ENCODE measurements around the gene CFAP97. TPM values are rescaled to one million over a fixed set of nuclear protein-coding genes. Genes with fewer than 3 reads are reported as not detected.

CFAP97 gene
- polyA plus RNA-seq, 1 donor (not counting 4 experiments of a cell fraction or from before 2014, with no cell fraction given): 24.9 TPM

- H3K4me2 ChIP-seq (ENCODE audit: control insufficient read depth, extremely low read depth, insufficient read depth, low read depth, low read length): no peak overlapping the region
- H3K4me3 ChIP-seq (ENCODE audit: control insufficient read depth in 2 of 3, extremely low read depth in 1 of 3, insufficient read depth in 2 of 3, low read depth in 1 of 3, low read length in 3 of 3): no peak overlapping the region
- no peaks in the 10 kb centered on the region for H3K9me3 ChIP-seq (ENCODE audit: control insufficient read depth, low read depth, low read length)
- no peaks in the 10 kb centered on the region for H4K20me1 ChIP-seq (ENCODE audit: control insufficient read depth, extremely low read depth, insufficient read depth, low read length)
- H2AFZ ChIP-seq (ENCODE audit: control insufficient read depth, low read length): no peak overlapping the region
- H3K36me3 ChIP-seq (ENCODE audit: control insufficient read depth in 2 of 2, extremely low read depth in 1 of 2, insufficient read depth in 2 of 2, low read length in 2 of 2): no peaks in the 10 kb centered on the region
- no peaks in the 10 kb centered on the region for H3K9me1 ChIP-seq (ENCODE audit: control insufficient read depth, extremely low read depth, insufficient read depth, low read length)
- no peak overlapping the region for H3K9ac ChIP-seq (ENCODE audit: control insufficient read depth, extremely low read depth, insufficient read depth, low read length)
- no peaks in the 10 kb centered on the region for H3K79me2 ChIP-seq (ENCODE audit: control insufficient read depth, insufficient read depth, low read length)
- no peak overlapping the region for H3K27ac ChIP-seq (ENCODE audit: control insufficient read depth, insufficient read depth, low read length)
- H3K27me3 ChIP-seq (ENCODE audit: control insufficient read depth, extremely low read depth, insufficient read depth, low read length): no peaks in the 10 kb centered on the region
- dilution Hi-C loops (cut with MboI; ENCODE audit: extremely low pct_ligation_motif_present, low sequenced_read_pairs): no loop called here
- TF ChIP-seq CTCF (optimal IDR thresholded peaks at IDR 0.05 in 1 of 3, IDR thresholded peaks at IDR 0.05 in 1 of 3, conservative IDR thresholded peaks at IDR 0.05 in 1 of 3; ENCODE audit: extremely low read depth in 1 of 3, insufficient read depth in 2 of 3, low read length in 3 of 3) (no peak), EZH2 (IDR thresholded peaks at IDR 0.05; ENCODE audit: low read length) (no peak)
- FAIRE-seq: no peak
- no peak for DNase-seq (ENCODE audit: low read depth, low spot score)
- H3K4me1 ChIP-seq (ENCODE audit: control insufficient read depth, extremely low read depth, insufficient read depth, low read length): no peaks in the 10 kb centered on the region
These were observed 28.6 kb upstream of the CFAP97 start for GRCh38 chr4:185232370-185232769.

GRCh38 chr4:185229021-185229818 lies 25.4 kb upstream of the CFAP97 start:
- H3K27me3 ChIP-seq (ENCODE audit: control insufficient read depth, extremely low read depth, insufficient read depth, low read length): no peaks in the 10 kb centered on the region
- peaks cover 2% of the 10 kb centered on the region for H4K20me1 ChIP-seq (ENCODE audit: control insufficient read depth, extremely low read depth, insufficient read depth, low read length)
- H3K4me1 ChIP-seq (ENCODE audit: control insufficient read depth, extremely low read depth, insufficient read depth, low read length): no peaks in the 10 kb centered on the region
- no peak for FAIRE-seq
- H3K27ac ChIP-seq (ENCODE audit: control insufficient read depth, insufficient read depth, low read length): no peak overlapping the region
- no peak for DNase-seq (ENCODE audit: low read depth, low spot score)
- no peak overlapping the region for H3K4me2 ChIP-seq (ENCODE audit: control insufficient read depth, extremely low read depth, insufficient read depth, low read depth, low read length)
- no peak for TF ChIP-seq EZH2 (IDR thresholded peaks at IDR 0.05; ENCODE audit: low read length)
- TF ChIP-seq CTCF (optimal IDR thresholded peaks at IDR 0.05 in 1 of 3, IDR thresholded peaks at IDR 0.05 in 1 of 3, conservative IDR thresholded peaks at IDR 0.05 in 1 of 3; ENCODE audit: extremely low read depth in 1 of 3, insufficient read depth in 2 of 3, low read length in 3 of 3): no peak
- no peaks in the 10 kb centered on the region for H3K9me1 ChIP-seq (ENCODE audit: control insufficient read depth, extremely low read depth, insufficient read depth, low read length)
- no peaks in the 10 kb centered on the region for H3K36me3 ChIP-seq (ENCODE audit: control insufficient read depth in 2 of 2, extremely low read depth in 1 of 2, insufficient read depth in 2 of 2, low read length in 2 of 2)
- no peaks in the 10 kb centered on the region for H3K79me2 ChIP-seq (ENCODE audit: control insufficient read depth, insufficient read depth, low read length)
- H3K9ac ChIP-seq (ENCODE audit: control insufficient read depth, extremely low read depth, insufficient read depth, low read length): no peak overlapping the region
- no peak overlapping the region for H2AFZ ChIP-seq (ENCODE audit: control insufficient read depth, low read length)
- H3K9me3 ChIP-seq (ENCODE audit: control insufficient read depth, low read depth, low read length): no peaks in the 10 kb centered on the region
- H3K4me3 ChIP-seq (ENCODE audit: control insufficient read depth in 2 of 3, extremely low read depth in 1 of 3, insufficient read depth in 2 of 3, low read depth in 1 of 3, low read length in 3 of 3): no peak overlapping the region
- dilution Hi-C loops (cut with MboI; ENCODE audit: extremely low pct_ligation_motif_present, low sequenced_read_pairs): no loop called here

All from keratinocyte (primary cell).